Right renal cortex interstitium (tissue), 3 donors: Measurements from ENCODE around the gene GRAMD1B. TPM values are rescaled to one million over a fixed set of nuclear protein-coding genes. Genes with fewer than 3 reads are reported as not detected.

Source experiments
- DNase-seq, 3 donors: peaks; one replicate each; pipeline ENCODE4 v3.0.0-alpha.2; 2013; ENCODE audit warnings: low read depth in 3 of 3, low spot score in 2 of 3
- polyA plus RNA-seq, 3 donors: library from polyadenylated mRNA; unstranded; fragments of 120-200 nt; gene quantifications; one replicate each; pipeline ENCODE4 v1.2.1, GENCODE V29; 2013; ENCODE audit not compliant: insufficient read length in 3 of 3

Gene GRAMD1B
- polyA plus RNA-seq, 3 donors, result 9.7 to 12.1 (median 11.3) TPM

- no peak for DNase-seq
Measured at GRCh38 chr11:123525511-123525918, 95.4 kb downstream of the GRAMD1B start.

GRCh38 chr11:123526027-123526805 lies 96.1 kb downstream of the GRAMD1B start:
- no peak for DNase-seq

DNA sequence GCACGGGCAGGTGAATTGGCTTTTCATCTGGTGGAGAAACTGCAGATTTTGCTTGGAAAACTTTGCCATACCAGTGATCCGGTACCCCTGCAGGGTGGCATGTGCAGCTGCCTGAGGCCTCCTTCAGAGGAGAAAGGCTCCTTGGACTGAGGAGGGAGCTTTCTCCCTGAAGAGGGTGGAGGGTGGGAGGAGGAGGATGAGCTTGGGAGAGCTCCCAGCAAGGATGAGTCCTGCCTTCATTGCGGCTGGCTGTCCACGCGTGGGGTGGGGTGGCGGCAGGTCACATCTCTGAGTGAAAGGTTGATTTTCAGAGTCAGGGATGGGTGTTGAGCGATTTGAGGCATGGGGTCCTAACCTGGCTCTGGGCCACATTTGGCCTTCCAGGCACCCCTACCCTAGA lies 96.8 kb downstream of the GRAMD1B start:
- no peak for DNase-seq

GRCh38 chr11:123527526-123527925 lies 97.5 kb downstream of the GRAMD1B start:
- DNase-seq, result no peak

- no peak for DNase-seq
Measured at GRCh38 chr11:123527947-123528346, 97.9 kb downstream of the GRAMD1B start.

DNA sequence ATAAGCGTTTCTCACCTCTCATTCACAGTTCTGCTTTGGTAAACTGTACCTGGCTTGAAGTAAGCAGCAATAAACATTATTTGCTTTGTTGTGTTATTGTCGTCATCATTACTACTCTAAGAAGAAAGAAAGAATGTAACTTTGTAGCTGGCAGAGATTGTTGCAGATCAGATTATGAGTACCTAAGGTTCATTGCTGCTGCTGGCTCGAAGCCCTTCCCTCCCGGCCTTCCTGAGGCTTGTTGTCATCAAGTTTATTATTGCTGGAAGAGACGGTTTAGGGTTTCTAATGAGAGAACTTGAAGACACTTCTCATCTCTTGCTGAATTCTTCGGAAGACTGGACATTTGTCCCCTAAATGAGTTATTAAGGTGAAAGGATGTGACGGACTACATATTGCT lies 101.3 kb downstream of the GRAMD1B start:
- no peak for DNase-seq

- DNase-seq, result no peak
Measured at GRCh38 chr11:123532131-123532530, 102.1 kb downstream of the GRAMD1B start.

- no peak for DNase-seq
Measured at GRCh38 chr11:123535401-123535800, 105.3 kb downstream of the GRAMD1B start.

DNA sequence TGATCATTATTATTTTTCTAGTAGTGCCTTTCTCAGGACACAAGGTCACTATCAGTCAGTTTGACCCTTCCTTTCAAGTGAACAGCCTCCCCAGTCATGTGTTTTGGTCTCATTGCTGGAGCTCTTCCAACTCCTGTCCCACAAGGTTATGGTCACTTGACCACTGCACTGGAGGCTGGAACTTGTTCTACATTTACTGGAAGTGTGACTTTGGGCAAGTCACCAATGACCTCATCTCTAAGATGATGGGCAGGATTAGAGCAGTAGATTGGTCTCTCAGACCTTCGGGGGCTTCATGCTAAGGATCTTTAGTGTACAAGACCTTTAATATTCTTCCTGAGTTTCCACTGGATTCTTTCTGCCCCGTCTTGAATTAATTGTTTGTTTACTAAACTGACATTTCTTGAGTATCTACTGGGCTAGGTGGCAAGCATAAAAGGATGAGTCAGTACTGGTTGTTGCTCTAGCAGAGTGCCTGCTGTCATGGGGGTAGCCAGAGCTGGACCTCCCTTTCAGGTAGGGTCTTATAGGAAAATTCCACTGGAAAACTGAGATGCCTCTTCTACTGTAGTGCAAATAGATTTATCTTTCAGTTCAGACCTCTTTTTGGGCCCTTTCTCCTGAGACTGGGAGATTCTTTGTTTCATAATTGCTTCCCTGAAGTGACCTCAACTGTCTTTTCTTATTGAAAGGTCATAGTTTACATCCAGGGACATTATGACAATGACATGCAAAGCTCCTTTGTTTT lies 106.8 kb downstream of the GRAMD1B start:
- no peak for DNase-seq

DNA sequence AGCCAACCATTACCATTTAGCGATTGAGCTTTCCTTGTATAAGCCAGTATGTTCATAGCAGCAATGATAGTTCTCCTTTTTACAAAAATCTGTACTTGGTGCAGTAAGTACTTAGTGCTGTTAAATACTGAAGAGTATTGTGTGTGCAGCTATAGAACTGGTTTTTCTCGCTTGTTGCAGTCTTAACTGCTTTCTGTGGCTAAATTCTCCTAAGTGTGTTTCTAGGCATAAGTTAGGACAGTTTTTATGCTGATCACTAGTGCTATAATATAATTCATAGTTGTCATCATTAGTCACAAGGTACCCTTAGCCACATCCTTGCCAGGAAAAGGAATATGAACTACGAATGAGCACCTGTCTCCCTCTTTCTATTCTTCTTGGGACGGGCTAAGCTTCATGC lies 107.7 kb downstream of the GRAMD1B start:
- DNase-seq, result no peak

GRCh38 chr11:123543797-123544196 lies 113.7 kb downstream of the GRAMD1B start:
- no peak for DNase-seq

DNA sequence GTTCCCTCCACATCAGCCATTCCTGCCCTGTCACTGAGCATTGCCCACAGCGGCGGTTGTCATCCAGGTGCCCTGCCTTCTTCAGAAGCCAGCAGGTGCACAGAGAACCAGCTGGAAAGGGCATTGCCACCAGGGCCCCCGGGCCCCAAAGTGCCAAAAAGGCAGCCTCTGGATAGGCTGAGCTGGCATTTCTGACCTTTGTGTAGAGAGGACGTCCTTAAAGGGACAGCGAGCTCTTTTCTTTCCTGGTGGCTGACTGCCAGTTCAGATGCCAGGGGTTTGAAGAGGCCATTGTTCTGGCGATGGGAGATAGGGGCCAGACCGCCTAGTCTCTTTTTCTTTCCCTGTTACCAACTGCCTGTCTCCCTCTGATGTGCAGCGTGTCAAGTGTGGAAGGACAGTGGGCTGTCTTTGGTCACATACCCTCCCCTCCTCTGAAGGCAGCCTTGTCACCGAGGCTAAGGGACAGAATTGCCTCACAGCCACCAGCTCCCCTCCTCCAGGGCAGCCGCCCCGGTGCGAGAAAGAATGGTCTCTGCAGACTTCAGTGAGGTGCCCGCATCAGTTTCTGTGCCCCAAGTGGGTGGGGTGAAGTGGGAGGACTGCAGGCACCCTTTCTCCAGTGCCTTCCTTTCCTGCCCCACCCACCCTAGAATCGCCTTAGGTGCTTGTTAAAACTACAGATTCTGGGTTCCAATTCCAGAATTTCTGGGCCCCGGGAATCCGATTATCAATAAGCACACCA lies 114.7 kb downstream of the GRAMD1B start:
- no peak for DNase-seq

DNA sequence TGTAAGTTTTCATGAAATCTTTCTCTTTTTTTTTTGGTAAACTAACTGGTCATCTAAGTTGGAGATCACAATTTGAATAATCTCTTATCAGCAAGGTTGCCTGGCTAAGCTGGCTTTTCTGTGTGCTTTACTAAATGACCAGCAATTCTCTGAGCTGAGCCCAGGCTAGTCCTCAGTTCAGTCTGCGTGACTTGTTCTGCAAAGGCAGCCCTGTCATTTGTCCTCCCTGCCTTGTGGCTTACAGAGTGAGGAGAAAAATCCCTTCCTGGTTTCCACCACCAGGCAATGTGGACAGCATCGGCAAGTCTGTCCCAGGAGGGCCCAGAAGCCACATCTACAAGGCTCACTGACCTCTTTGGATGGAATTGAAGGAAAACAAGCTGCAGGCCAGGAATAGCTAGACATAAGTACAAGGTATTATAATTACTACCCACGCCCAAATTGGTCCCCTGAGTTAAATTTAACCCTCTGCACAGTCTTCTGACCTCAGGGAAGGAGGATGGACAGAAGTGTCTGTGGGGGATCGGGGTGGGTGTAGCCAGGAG lies 115.7 kb downstream of the GRAMD1B start:
- DNase-seq, result no peak

GRCh38 chr11:123546515-123546914 lies 116.4 kb downstream of the GRAMD1B start:
- DNase-seq, result no peak

DNA sequence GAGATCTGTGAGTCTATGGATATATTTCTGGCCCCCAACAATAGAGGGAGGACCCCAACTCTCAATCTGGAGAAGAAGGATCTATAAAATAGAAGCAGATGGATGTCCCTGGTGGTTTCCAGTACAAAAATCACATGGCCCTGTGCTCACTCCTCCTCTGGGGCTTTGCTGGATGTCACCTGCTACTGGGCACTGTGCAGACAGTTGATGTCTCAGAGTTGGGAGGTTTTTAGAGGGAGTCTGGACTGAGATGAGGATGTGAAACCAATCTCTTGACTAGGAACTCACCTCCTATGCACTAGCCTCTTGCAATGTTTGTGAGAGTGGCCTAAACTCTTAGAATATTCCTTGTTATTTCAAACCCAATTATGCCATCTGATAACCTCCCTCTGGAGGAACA lies 117.1 kb downstream of the GRAMD1B start:
- DNase-seq, result no peak

DNA sequence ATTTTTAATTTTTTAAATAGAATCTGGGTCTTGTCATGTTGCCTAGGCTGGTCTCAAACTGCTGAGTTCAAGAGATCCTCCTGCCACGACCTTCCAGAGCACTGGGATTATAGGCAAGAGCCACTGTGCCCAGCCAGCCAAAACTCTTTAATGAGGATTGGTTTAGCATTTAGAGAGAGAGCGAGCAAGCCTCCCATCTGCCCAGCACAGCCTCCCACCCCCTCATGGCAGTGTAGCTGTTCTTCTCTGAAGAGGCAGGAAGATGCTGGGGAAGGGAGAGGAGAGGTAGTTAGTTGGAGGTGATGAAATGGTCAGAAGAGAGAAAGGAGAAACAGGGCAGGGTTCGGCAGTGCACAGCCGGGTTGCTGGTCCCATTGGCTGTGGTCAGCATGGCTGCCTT lies 118.7 kb downstream of the GRAMD1B start:
- DNase-seq, result no peak

DNA sequence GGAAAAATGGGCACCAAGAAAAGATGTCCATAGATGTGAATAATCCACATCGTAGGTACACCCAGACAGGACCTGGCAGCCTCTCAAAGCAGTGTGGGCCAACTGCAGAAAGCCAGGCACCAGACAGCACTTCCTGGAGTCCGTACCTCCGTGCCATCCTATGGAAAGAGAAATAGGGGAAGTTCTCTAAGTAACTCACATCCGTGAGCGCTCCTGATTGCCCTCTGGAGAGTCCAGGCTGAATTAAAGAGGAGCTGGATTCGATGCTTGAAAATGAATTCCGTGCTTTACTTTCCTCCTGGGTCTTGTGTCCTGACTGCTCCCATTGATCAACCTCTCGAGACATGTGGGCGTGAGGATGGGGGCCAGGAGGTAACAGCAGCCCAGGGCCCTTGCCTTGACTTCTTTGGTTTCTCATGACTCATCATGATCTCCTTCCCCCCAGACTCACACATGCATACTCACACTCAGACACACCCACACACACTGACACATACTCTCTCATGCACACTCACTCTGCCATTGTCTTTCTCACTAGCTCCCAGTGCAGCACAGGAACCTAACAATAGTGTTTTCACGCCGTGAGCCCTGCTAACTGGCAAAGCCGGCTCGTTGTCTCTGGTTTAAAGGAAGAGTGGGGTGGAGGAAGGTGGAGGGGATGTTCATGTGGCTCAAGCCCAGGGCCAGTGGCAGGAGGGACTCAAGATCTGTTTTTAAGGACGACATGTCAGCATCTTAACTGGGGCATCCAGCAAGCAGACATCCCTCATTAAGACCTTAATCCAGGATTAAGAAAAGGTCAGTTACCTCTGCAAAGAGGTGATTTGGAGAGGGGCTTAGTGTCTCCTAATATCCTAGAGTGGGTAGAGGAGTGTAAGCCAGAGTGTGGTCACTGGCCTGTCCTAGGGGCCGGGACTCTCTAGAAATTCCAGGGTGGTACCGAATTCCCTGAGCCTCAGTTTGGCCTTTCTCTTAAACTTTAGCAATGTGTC lies 120.2 kb downstream of the GRAMD1B start:
- DNase-seq, result no peak

GRCh38 chr11:123551079-123551478 lies 121.0 kb downstream of the GRAMD1B start:
- DNase-seq, result no peak

DNA sequence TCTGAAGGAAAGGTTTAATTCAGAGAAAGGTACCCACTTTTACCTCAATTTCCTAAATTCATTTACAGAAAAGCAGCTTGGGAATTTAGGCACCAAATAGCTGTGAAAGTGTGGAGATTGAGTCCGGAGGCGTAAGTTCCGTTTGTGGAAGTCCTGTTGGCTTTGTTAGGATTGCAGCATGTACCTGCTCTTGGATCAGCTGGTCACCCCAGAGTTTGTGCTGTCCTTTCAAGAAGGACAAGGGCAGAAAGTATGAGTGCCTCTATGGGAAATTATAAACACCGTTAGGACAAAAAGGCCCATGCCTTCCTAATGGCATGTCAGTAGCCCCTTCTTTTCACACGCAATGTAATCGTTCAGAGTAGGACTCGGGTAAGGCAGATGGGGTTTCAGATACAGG lies 126.6 kb downstream of the GRAMD1B start:
- DNase-seq, result no peak
